Measurements from ENCODE around the gene AMBN.

AMBN gene

GRCh38 chr4:70651864-70652506 lies 59.9 kb downstream of the AMBN start:
- no peak overlapping the region for H3K4me3 ChIP-seq (ENCODE audit: low read length)
- no peak for TF ChIP-seq EZH2phosphoT487 (IDR thresholded peaks at IDR 0.05; ENCODE audit: borderline replicate concordance, low read length)
- peak; percentile 55 for TF ChIP-seq CTCF (IDR thresholded peaks at IDR 0.05; ENCODE audit: low read depth, low read length, poor library complexity, severe bottlenecking)
- peak overlapping the region; percentile 35 for H3K27ac ChIP-seq (ENCODE audit: low read depth, low read length)
- H3K4me2 ChIP-seq (ENCODE audit: low read length), result no peak overlapping the region
- peaks cover 7% of the 10 kb centered on the region; the same call in 1 of the 2 replicates for H4K20me1 ChIP-seq (ENCODE audit: control insufficient read depth, insufficient read depth, low read depth, low read length)
- H3K79me2 ChIP-seq (ENCODE audit: control insufficient read depth, low read length), result peaks cover 4% of the 10 kb centered on the region
- no peaks in the 10 kb centered on the region for H3K9me2 ChIP-seq (replicated peaks; ENCODE audit: control insufficient read depth, low read length)
- peaks cover 55% of the 10 kb centered on the region for H3K4me1 ChIP-seq (ENCODE audit: control insufficient read depth, low read length)
- peaks cover 55% of the 10 kb centered on the region for H3K36me3 ChIP-seq (ENCODE audit: control insufficient read depth, low read length)
- H3K9me3 ChIP-seq (ENCODE audit: control insufficient read depth, insufficient read depth, low read length), result no peaks in the 10 kb centered on the region
- H3K27me3 ChIP-seq (ENCODE audit: control insufficient read depth, low read length), result no peaks in the 10 kb centered on the region
- H3F3A ChIP-seq (ENCODE audit: control insufficient read depth, insufficient read depth), result peaks cover 88% of the 10 kb centered on the region

- Histone ChIP-seq H3K4me1 (ENCODE audit: control insufficient read depth, low read length) (peaks cover 78% of the 10 kb centered on the region), H3K9me3 (ENCODE audit: control insufficient read depth, insufficient read depth, low read length) (no peaks in the 10 kb centered on the region), H3K79me2 (ENCODE audit: control insufficient read depth, low read length) (peaks cover 30% of the 10 kb centered on the region), H3K9me2 (replicated peaks; ENCODE audit: control insufficient read depth, low read length) (no peaks in the 10 kb centered on the region), H3F3A (ENCODE audit: control insufficient read depth, insufficient read depth) (peaks cover 94% of the 10 kb centered on the region), H3K27ac (ENCODE audit: low read depth, low read length) (peak overlapping the region; percentile 35), H3K36me3 (ENCODE audit: control insufficient read depth, low read length) (peaks cover 79% of the 10 kb centered on the region), H3K4me2 (ENCODE audit: low read length) (peak overlapping the region; percentile 3), H3K27me3 (ENCODE audit: control insufficient read depth, low read length) (no peaks in the 10 kb centered on the region), H3K4me3 (ENCODE audit: low read length) (no peak overlapping the region), H4K20me1 (ENCODE audit: control insufficient read depth, insufficient read depth, low read depth, low read length) (peaks cover 29% of the 10 kb centered on the region)
- no peak for TF ChIP-seq CTCF (IDR thresholded peaks at IDR 0.05; ENCODE audit: low read depth, low read length, poor library complexity, severe bottlenecking)
- TF ChIP-seq EZH2phosphoT487 (IDR thresholded peaks at IDR 0.05; ENCODE audit: borderline replicate concordance, low read length), result no peak
Observed at GRCh38 chr4:70654605-70655011, 62.6 kb downstream of the AMBN start.

Measured in DOHH2 (cell line).